KOPT-K1 (cell line): Measurements from ENCODE around the gene FSD2.
A peak's percentile ranks its signal among the peaks of the same experiment; 100 is the strongest.

Experiments used
- H3K27ac ChIP-seq: fragments of 200-600 bp; sonication (generic); 2 replicates; pipeline ENCODE4 v1.5.1; 2016; ENCODE audit warnings: antibody characterized with exemption, mild to moderate bottlenecking, low read depth, low read length; ENCODE audit not compliant: poor library complexity, severe bottlenecking
- H3K36me3 ChIP-seq: fragments of 200-600 bp; sonication (generic); 2 replicates; pipeline ENCODE4 v1.5.1; 2017; ENCODE audit warnings: antibody characterized with exemption, mild to moderate bottlenecking, low read length, moderate library complexity; ENCODE audit not compliant: insufficient read depth
- H3K9me3 ChIP-seq: fragments of 200-600 bp; sonication (generic); 2 replicates; pipeline ENCODE4 v1.5.1; 2017; ENCODE audit warnings: antibody characterized with exemption, low read length, mild to moderate bottlenecking; ENCODE audit not compliant: insufficient read depth, poor library complexity, severe bottlenecking

Gene FSD2

GRCh38 chr15:82810061-82810889 is 4.4 kb upstream of the FSD2 start:
- no peaks in the 10 kb centered on the region for H3K9me3 ChIP-seq
- peak overlapping the region; percentile 78 for H3K27ac ChIP-seq
- peaks cover 24% of the 10 kb centered on the region for H3K36me3 ChIP-seq

- H3K36me3 ChIP-seq = peaks cover 20% of the 10 kb centered on the region
- H3K9me3 ChIP-seq = no peaks in the 10 kb centered on the region
- peak within 1 kb of the TSS; percentile 78 for H3K27ac ChIP-seq
Observed at GRCh38 chr15:82809308-82810060, 3.6 kb upstream of the FSD2 start, which contains the start of gene WHAMM. Gene WHAMM, plus strand, starts transcription at chr15:82809628. Its CDS starts 99 bp downstream, at chr15:82809727.

DNA sequence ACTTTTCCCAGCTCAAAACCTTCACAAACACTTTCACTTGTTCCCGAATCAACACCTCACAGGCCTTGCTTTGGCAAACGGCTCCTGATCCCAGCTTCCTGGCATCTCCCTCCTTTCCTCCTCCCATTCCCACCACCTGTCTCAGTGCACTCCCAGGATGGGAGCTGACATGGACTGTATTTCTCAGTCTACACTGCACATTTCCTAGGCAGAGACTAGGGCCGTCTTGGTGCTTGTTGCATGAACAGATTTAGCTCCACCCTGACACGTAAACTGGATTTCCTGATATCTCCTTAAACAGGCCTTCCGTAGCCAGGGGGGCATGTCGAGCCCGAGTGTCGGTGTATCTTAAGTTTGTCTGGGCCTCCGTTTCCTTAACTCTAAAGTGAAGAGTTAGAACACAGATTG is 2.8 kb upstream of the FSD2 start:
- Histone ChIP-seq H3K27ac (no peak overlapping the region), H3K9me3 (no peaks in the 10 kb centered on the region), H3K36me3 (peaks cover 11% of the 10 kb centered on the region)

GRCh38 chr15:82807920-82808633 is 2.2 kb upstream of the FSD2 start:
- H3K9me3 ChIP-seq = no peaks in the 10 kb centered on the region
- H3K27ac ChIP-seq = no peak overlapping the region
- peaks cover 6% of the 10 kb centered on the region; the same call in 1 of the 2 replicates for H3K36me3 ChIP-seq

GRCh38 chr15:82804575-82804949 is 1.3 kb downstream of the FSD2 start:
- Histone ChIP-seq H3K9me3 (no peaks in the 10 kb centered on the region), H3K27ac (no peak overlapping the region)

DNA sequence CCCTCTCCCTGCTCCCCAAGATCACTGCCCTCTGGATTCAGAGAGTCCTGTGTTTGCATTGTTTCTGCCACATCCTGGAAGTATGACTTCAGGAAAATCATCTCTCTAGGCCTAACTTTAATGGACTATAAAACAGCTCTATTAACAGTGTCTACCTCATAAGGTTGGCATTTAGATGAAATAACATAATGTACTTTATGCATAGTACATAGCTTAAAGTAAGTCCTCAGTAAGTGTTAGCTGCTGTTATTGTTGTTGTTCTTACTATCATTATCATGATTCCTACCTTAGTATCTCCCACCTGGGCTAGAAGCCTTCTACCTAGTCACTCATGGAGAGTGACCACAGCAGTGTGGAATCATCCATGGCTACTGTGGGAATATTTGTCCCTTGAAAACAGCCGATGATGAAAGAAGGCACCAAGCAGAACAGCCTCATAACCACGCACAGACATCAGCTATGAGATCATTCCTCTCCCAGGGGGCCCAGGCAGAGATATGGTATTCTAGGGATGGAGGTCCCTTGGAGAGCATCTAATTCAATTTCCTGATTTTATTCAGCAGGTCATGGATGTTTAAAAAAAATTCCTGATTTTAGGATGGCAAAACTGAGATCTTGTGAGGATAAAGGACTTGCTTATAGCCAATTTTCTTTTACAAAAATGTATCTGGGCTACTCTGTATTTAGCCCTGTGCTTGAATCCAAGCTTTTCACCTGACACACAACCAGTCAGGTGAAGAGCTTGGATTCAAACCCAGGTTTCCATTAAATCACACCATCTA is 1.9 kb downstream of the FSD2 start:
- H3K27ac ChIP-seq = no peak overlapping the region
- H3K36me3 ChIP-seq = no peaks in the 10 kb centered on the region
- no peaks in the 10 kb centered on the region for H3K9me3 ChIP-seq

More at GRCh38 chr15:82804575-82804949, 1.3 kb downstream of the FSD2 start:
- no peaks in the 10 kb centered on the region for H3K36me3 ChIP-seq

DNA sequence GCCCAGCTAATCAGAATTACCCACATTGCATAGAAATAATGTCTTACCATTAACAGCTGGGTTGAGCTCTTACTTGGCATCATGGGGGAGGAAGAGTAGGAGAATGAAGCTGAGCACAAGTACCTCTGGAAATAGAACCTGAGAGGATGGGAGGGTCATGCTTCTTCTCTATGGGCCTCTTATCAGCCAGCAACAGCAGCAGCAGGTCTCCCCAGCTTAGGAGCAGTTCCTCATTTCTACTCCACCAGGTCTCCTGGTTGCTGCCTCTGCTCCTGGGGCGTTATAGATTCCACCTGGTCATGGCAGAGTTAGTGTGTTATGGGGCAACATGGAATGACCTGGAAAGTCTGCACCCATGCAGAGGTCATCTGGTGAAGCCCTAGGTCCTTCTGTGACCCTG is 3.4 kb downstream of the FSD2 start:
- H3K36me3 ChIP-seq = no peaks in the 10 kb centered on the region
- H3K9me3 ChIP-seq = no peaks in the 10 kb centered on the region
- H3K27ac ChIP-seq = no peak overlapping the region

DNA sequence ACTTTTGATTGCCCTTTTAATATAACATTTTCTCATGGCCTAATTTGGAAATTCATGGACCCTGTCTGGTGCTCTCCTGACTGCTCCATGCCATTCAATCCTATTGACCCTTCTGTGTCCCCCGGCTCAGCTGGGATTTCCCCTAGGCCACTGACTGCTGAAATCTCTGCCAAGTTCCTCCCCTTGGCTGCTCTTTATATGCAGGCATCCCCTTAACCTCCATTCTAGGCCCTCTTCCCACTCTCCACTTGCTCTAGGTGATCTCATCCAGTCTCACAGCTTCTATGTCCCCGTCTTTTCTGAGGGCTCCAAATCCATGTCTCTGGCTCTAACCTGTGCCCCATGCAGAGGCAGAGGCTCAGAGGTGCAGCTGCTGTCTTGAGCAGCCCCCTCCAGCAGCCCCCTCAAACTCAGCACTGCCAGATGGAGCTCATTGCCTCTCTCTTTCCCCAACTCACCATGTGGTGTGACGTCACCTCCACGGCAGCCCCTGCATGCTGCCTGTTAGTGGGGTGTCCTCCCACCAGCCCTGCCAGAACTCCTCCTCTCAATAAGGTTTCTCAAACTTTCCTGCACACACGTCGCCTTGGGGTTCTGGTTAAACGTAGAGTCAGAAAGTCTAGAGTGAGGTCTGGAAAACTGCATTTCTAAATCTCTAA is 6.6 kb downstream of the FSD2 start:
- Histone ChIP-seq H3K27ac (no peak overlapping the region), H3K9me3 (peaks cover 3% of the 10 kb centered on the region), H3K36me3 (no peaks in the 10 kb centered on the region)

DNA sequence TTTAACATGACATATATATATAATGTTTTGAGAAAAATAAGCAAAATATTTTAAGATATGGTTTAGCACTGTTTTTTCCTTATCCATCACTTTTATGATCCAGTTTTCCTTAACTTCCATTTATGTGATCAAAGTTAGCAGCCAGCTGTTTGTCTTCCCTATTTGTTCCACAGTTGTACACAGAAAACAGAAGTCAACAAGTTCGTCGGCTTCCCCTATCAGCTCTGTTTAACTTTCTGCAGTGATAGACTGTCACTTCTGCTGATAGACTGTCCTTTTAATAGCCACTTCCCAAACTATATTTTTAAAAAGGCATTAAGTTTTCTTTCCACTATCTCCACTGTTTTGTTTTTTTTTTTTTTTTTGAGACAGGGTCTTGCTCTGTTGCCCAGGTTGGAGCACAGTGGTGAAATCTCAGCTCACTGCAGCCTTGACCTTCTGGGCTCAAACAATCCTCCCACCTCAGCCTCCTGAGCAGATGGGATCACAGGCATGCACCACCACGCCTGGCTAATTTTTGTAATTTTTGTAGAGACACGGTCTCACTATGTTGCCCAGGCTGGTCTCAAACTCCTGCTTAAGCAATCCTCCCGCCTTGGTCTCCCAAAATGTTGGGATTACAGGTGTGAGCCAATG is 7.2 kb downstream of the FSD2 start:
- H3K27ac ChIP-seq = no peak overlapping the region
- H3K9me3 ChIP-seq = peaks cover 7% of the 10 kb centered on the region
- no peaks in the 10 kb centered on the region for H3K36me3 ChIP-seq

GRCh38 chr15:82798104-82798503 is 7.8 kb downstream of the FSD2 start:
- peaks cover 7% of the 10 kb centered on the region for H3K9me3 ChIP-seq
- H3K36me3 ChIP-seq = no peaks in the 10 kb centered on the region
- H3K27ac ChIP-seq = no peak overlapping the region

DNA sequence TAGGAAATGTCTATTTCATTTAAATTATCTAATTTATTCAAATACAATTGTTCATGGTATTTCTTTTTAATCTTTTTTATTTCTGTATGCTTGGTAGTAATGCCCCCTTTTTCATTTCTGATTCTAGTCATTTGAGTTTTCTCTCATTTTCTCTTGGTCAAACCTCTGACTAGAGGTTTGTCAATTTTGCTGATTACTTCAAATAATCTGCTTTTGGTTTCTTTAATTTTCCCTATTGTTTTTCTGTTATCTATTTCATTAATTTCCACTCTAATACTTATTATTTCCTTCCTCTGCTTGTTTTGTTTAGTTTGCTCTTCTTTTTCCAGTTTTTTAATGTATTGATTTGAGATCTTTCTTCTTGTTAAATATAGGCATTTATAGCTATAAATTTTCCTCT is 12.1 kb downstream of the FSD2 start:
- Histone ChIP-seq H3K27ac (no peak overlapping the region), H3K9me3 (peaks cover 7% of the 10 kb centered on the region), H3K36me3 (no peaks in the 10 kb centered on the region)

GRCh38 chr15:82792068-82792467 is 13.8 kb downstream of the FSD2 start:
- peaks cover 7% of the 10 kb centered on the region for H3K9me3 ChIP-seq
- H3K36me3 ChIP-seq = no peaks in the 10 kb centered on the region

GRCh38 chr15:82790321-82790720 is 15.5 kb downstream of the FSD2 start:
- H3K36me3 ChIP-seq = no peaks in the 10 kb centered on the region
- peaks cover 7% of the 10 kb centered on the region for H3K9me3 ChIP-seq
- no peak overlapping the region for H3K27ac ChIP-seq

More at GRCh38 chr15:82792068-82792467, 13.8 kb downstream of the FSD2 start:
- no peak overlapping the region for H3K27ac ChIP-seq

- peaks cover 6% of the 10 kb centered on the region for H3K9me3 ChIP-seq
- no peaks in the 10 kb centered on the region for H3K36me3 ChIP-seq
- no peak overlapping the region for H3K27ac ChIP-seq
Observed at GRCh38 chr15:82789491-82789890, 16.4 kb downstream of the FSD2 start.
